T-cell (primary cell): ENCODE data around the gene C6orf163. TPM values are rescaled to one million over a fixed set of nuclear protein-coding genes. Genes with fewer than 3 reads are reported as not detected.

Experiments
- ATAC-seq, 4 experiments: fragments of 200-7000 bp in 3 of 4; fragments of 150-1000 bp in 1 of 4; cut with Tn5 transposase; replicated peaks in 1 of 4; 1 replicate in 3 of 4; 2 replicates in 1 of 4; pipeline ENCODE4 v1.10.0; 2021; ENCODE audit warnings: moderate library complexity in 3 of 4, mild to moderate bottlenecking in 2 of 4, moderate number of reproducible peaks in 1 of 4
- CTCF ChIA-PET, 2 donors: fragments of 300-600 bp; sonication (Branson Sonifier 250); formaldehyde crosslinking; loops; one replicate each; lab custom pipeline; 2022; ENCODE audit warnings: antibody characterized with exemption in 2 of 2; lab: Charles Lee
- POLR2A ChIA-PET, 2 donors: fragments of 300-600 bp; sonication (Branson Sonifier 250); formaldehyde crosslinking; loops; one replicate each; lab custom pipeline; 2022; ENCODE audit warnings: antibody characterized with exemption in 2 of 2; lab: Charles Lee
- DNase-seq, 35 experiments: peaks; one replicate each; pipeline versions ENCODE4 v3.0.0 to v3.0.0-alpha.2; 2013 to 2023
- H3K27ac ChIP-seq: one replicate; pipeline ENCODE4 v1.5.1; 2013; ENCODE audit warnings: low read length
- H3K27me3 ChIP-seq, 2 experiments: replicated peaks in 1 of 2; 1 replicate in 1 of 2; 2 replicates in 1 of 2; pipeline versions ENCODE4 v1.6.1 to v1.7.0; 2013; ENCODE audit warnings: low read length in 1 of 2, mixed read lengths in 1 of 2; ENCODE audit not compliant: control insufficient read depth in 2 of 2, insufficient read depth in 2 of 2; ENCODE audit errors: extremely low read depth in 1 of 2
- H3K36me3 ChIP-seq, 2 donors: 1 replicate in 1 of 2; 2 replicates in 1 of 2; pipeline versions ENCODE4 v1.6.1 to v1.7.0; 2013; ENCODE audit warnings: low read length in 1 of 2; ENCODE audit not compliant: control insufficient read depth in 2 of 2, insufficient read depth in 1 of 2; ENCODE audit errors: extremely low read depth in 1 of 2
- H3K4me1 ChIP-seq, 2 experiments: 1 replicate in 1 of 2; 2 replicates in 1 of 2; pipeline versions ENCODE4 v1.6.1 to v1.7.0; 2013; ENCODE audit warnings: low read length in 2 of 2, mixed read lengths in 1 of 2; ENCODE audit not compliant: insufficient read depth in 2 of 2, control insufficient read depth in 1 of 2; ENCODE audit errors: extremely low read depth in 1 of 2
- H3K4me3 ChIP-seq, 2 donors: 1 replicate in 1 of 2; 2 replicates in 1 of 2; pipeline versions ENCODE4 v1.5.1 to v1.7.0; 2013; ENCODE audit warnings: mild to moderate bottlenecking in 2 of 2, low read length in 1 of 2, moderate library complexity in 1 of 2; ENCODE audit not compliant: control insufficient read depth in 1 of 2; ENCODE audit errors: extremely low read depth in 1 of 2
- H3K9me3 ChIP-seq: 2 replicates; pipeline ENCODE4 v1.7.0; 2013
- H3K27ac Mint-ChIP-seq, 2 donors: one replicate each; pipeline ENCODE4 v1.8.0; 2020 to 2021; ENCODE audit warnings: mild to moderate bottlenecking in 2 of 2, mixed read lengths in 2 of 2
- H3K27me3 Mint-ChIP-seq, 2 donors: one replicate each; pipeline ENCODE4 v1.8.0; 2021 to 2022; ENCODE audit warnings: mixed read lengths in 2 of 2
- H3K36me3 Mint-ChIP-seq: one replicate; pipeline ENCODE4 v1.8.0; 2021; ENCODE audit warnings: mixed read lengths
- H3K4me1 Mint-ChIP-seq, 3 donors: one replicate each; pipeline ENCODE4 v1.8.0; 2020 to 2022; ENCODE audit warnings: mixed read lengths in 3 of 3, mild to moderate bottlenecking in 1 of 3
- H3K4me3 Mint-ChIP-seq, 3 donors: one replicate each; pipeline ENCODE4 v1.8.0; 2020 to 2022; ENCODE audit warnings: mild to moderate bottlenecking in 3 of 3, mixed read lengths in 3 of 3, moderate library complexity in 3 of 3
- H3K9me3 Mint-ChIP-seq, 3 donors: one replicate each; pipeline ENCODE4 v1.8.0; 2020 to 2022; ENCODE audit warnings: mixed read lengths in 3 of 3
- WGBS: methylation state at CpG from one replicate; pipeline ENCODE4 v1.1.5; 2013; ENCODE audit warnings: missing lambda C conversion rate; ENCODE audit not compliant: insufficient coverage; 5-methylcytosine and 5-hydroxymethylcytosine counted together
- total RNA-seq, 35 experiments: library from RNA in 6 of 35; stranded (reverse) in 6 of 35; fragments of 120-200 nt in 1 of 35; gene quantifications; one replicate each; pipeline versions ENCODE4 v1.2.1 to v1.2.4 and lab custom pipeline; 2013 to 2026

Gene C6orf163
- total RNA-seq, 5 donors from 2014 or later (not counting 1 experiment from before 2014, with no cell fraction given) = 2.6 to 4.5 (median 3.3) TPM

GRCh38 chr6:87357479-87358196 lies 13.0 kb downstream of the C6orf163 start:
- DNase-seq (no peak), ATAC-seq (no peak)
- H3K36me3 Mint-ChIP-seq = peaks cover 19% of the 10 kb centered on the region
- no peak overlapping the region for H3K27ac ChIP-seq
- H3K4me3 ChIP-seq = no peak overlapping the region
- no peaks in the 10 kb centered on the region for H3K36me3 ChIP-seq
- no peaks in the 10 kb centered on the region for H3K9me3 ChIP-seq
- H3K4me1 Mint-ChIP-seq = no peaks in the 10 kb centered on the region
- H3K9me3 Mint-ChIP-seq = no peaks in the 10 kb centered on the region
- H3K27ac Mint-ChIP-seq = no peak overlapping the region
- WGBS = no CpG with 5 or more reads among the region's 3 CpGs
- H3K4me1 ChIP-seq = no peaks in the 10 kb centered on the region
- H3K27me3 Mint-ChIP-seq = no peaks in the 10 kb centered on the region
- ChIA-PET CTCF (no interaction called here), POLR2A (no interaction called here)
- H3K27me3 ChIP-seq = no peaks in the 10 kb centered on the region
- H3K4me3 Mint-ChIP-seq = no peak overlapping the region

GRCh38 chr6:87364602-87365252 lies 20.1 kb downstream of the C6orf163 start:
- no CpG with 5 or more reads among the region's 5 CpGs for WGBS
- ChIA-PET CTCF (no interaction called here), POLR2A (no interaction called here)
- Histone ChIP-seq H3K9me3 (no peaks in the 10 kb centered on the region), H3K27me3 (no peaks in the 10 kb centered on the region), H3K4me3 (no peak overlapping the region), H3K36me3 (no peaks in the 10 kb centered on the region), H3K27ac (no peak overlapping the region), H3K4me1 (no peaks in the 10 kb centered on the region)
- peaks cover 32% of the 10 kb centered on the region for H3K36me3 Mint-ChIP-seq
- no peaks in the 10 kb centered on the region for H3K4me1 Mint-ChIP-seq
- no peak for DNase-seq
- H3K27ac Mint-ChIP-seq = no peak overlapping the region
- peaks cover 9 to 12% (median 11%) of the 10 kb centered on the region in 3 donors for H3K9me3 Mint-ChIP-seq
- no peak for ATAC-seq
- H3K4me3 Mint-ChIP-seq = no peak overlapping the region
- H3K27me3 Mint-ChIP-seq = no peaks in the 10 kb centered on the region

- Mint-ChIP-seq H3K4me3 (no peak overlapping the region), H3K27me3 (no peaks in the 10 kb centered on the region), H3K4me1 (no peaks in the 10 kb centered on the region), H3K27ac (no peak overlapping the region), H3K36me3 (peaks cover 28% of the 10 kb centered on the region), H3K9me3 (peaks cover 9 to 15% (median 12%) of the 10 kb centered on the region in 3 donors)
- no CpG with 5 or more reads among the region's 4 CpGs for WGBS
- no peaks in the 10 kb centered on the region for H3K36me3 ChIP-seq
- ChIA-PET POLR2A (no interaction called here), CTCF (no interaction called here)
- no peak for DNase-seq
- H3K4me1 ChIP-seq = no peaks in the 10 kb centered on the region
- no peak overlapping the region for H3K27ac ChIP-seq
- no peak for ATAC-seq
- no peaks in the 10 kb centered on the region for H3K9me3 ChIP-seq
- H3K4me3 ChIP-seq = no peak overlapping the region
- no peaks in the 10 kb centered on the region for H3K27me3 ChIP-seq
Measured at GRCh38 chr6:87366072-87366827, 21.6 kb downstream of the C6orf163 start.

- CTCF ChIA-PET = no interaction called here
- Mint-ChIP-seq H3K4me3 (no peak overlapping the region), H3K27me3 (no peaks in the 10 kb centered on the region), H3K27ac (no peak overlapping the region), H3K9me3 (peaks cover 9 to 15% (median 12%) of the 10 kb centered on the region in 3 donors), H3K4me1 (no peaks in the 10 kb centered on the region), H3K36me3 (peaks cover 23% of the 10 kb centered on the region)
- Histone ChIP-seq H3K36me3 (no peaks in the 10 kb centered on the region), H3K27ac (no peak overlapping the region), H3K4me1 (no peaks in the 10 kb centered on the region), H3K4me3 (no peak overlapping the region), H3K27me3 (no peaks in the 10 kb centered on the region), H3K9me3 (no peaks in the 10 kb centered on the region)
- POLR2A ChIA-PET = no interaction called here
- ATAC-seq = no peak
- DNase-seq = no peak
- WGBS = no CpG with 5 or more reads among the region's 3 CpGs
Measured at GRCh38 chr6:87366899-87367298, 22.3 kb downstream of the C6orf163 start.

- H3K4me3 Mint-ChIP-seq = no peak overlapping the region
- Histone ChIP-seq H3K27me3 (no peaks in the 10 kb centered on the region), H3K27ac (no peak overlapping the region), H3K4me3 (no peak overlapping the region), H3K4me1 (no peaks in the 10 kb centered on the region), H3K36me3 (no peaks in the 10 kb centered on the region), H3K9me3 (no peaks in the 10 kb centered on the region)
- POLR2A ChIA-PET = no interaction called here
- no CpG with 5 or more reads among the region's 2 CpGs for WGBS
- peaks cover 0 to 9% (median 2%) of the 10 kb centered on the region in 3 donors for H3K9me3 Mint-ChIP-seq
- DNase-seq (no peak), ATAC-seq (no peak)
- no peaks in the 10 kb centered on the region for H3K27me3 Mint-ChIP-seq
- no peaks in the 10 kb centered on the region for H3K4me1 Mint-ChIP-seq
- peaks cover 15% of the 10 kb centered on the region for H3K36me3 Mint-ChIP-seq
- CTCF ChIA-PET = no interaction called here
- no peak overlapping the region for H3K27ac Mint-ChIP-seq
Measured at GRCh38 chr6:87373377-87373776, 28.8 kb downstream of the C6orf163 start.

- H3K4me1 ChIP-seq = no peaks in the 10 kb centered on the region
- H3K4me3 ChIP-seq = no peak overlapping the region
- no peak overlapping the region for H3K4me3 Mint-ChIP-seq
- DNase-seq (no peak), ATAC-seq (no peak)
- ChIA-PET CTCF (no interaction called here), POLR2A (interaction anchor here (0.5 to 0.7 kb wide), 3 partner anchors 403 to 1488 kb away, joined by 3 to 8 read pairs (median 3); no protein-coding TSS in a partner anchor)
- no peaks in the 10 kb centered on the region for H3K27me3 ChIP-seq
- no peak overlapping the region for H3K27ac ChIP-seq
- no peaks in the 10 kb centered on the region for H3K9me3 ChIP-seq
- WGBS = no CpG with 5 or more reads among the region's 2 CpGs
- H3K27me3 Mint-ChIP-seq = no peaks in the 10 kb centered on the region
- no peaks in the 10 kb centered on the region for H3K36me3 ChIP-seq
- H3K27ac Mint-ChIP-seq = no peak overlapping the region
- no peaks in the 10 kb centered on the region for H3K4me1 Mint-ChIP-seq
- H3K9me3 Mint-ChIP-seq = peaks cover 0 to 3% (median 0%) of the 10 kb centered on the region in 3 donors
- H3K36me3 Mint-ChIP-seq = peaks cover 9% of the 10 kb centered on the region
Measured at GRCh38 chr6:87375315-87375714, 30.7 kb downstream of the C6orf163 start.
